HG02642 (cell line): ENCODE results near the gene AVPR1A.
"Not testable (repeated sequence)": the region's sequence is repeated elsewhere in the genome, so short reads cannot be mapped to it uniquely, and the experiment has no call there.

Experiments used
- ATAC-seq: cut with Tn5 transposase; IDR thresholded peaks from one replicate; pipeline ENCODE4 v1.9.1; 2021; ENCODE audit warnings: mild to moderate bottlenecking; ENCODE audit not compliant: unreplicated experiment, poor library complexity

Gene AVPR1A

GRCh38 chr12:63150713-63151622 lies at the start of gene AVPR1A:
Gene AVPR1A (minus strand): TSS chr12:63151201. CDS start chr12:63150836, 365 bp downstream.
- no peak for ATAC-seq

GRCh38 chr12:63196168-63196567 lies 45.2 kb upstream of the AVPR1A start:
- no peak for ATAC-seq

- no peak for ATAC-seq
Observed at GRCh38 chr12:63179224-63179623, 28.2 kb upstream of the AVPR1A start.

- no peak for ATAC-seq
Observed at GRCh38 chr12:63170321-63170720, 19.3 kb upstream of the AVPR1A start.

- ATAC-seq = not testable (repeated sequence)
Observed at GRCh38 chr12:63167741-63168140, 16.7 kb upstream of the AVPR1A start.

- no peak for ATAC-seq
Observed at GRCh38 chr12:63164911-63165310, 13.9 kb upstream of the AVPR1A start.

GRCh38 chr12:63163541-63163940 lies 12.5 kb upstream of the AVPR1A start:
- ATAC-seq = no peak

GRCh38 chr12:63155375-63155774 lies 4.4 kb upstream of the AVPR1A start:
- no peak for ATAC-seq

GRCh38 chr12:63154560-63154959 lies 3.6 kb upstream of the AVPR1A start:
- ATAC-seq = no peak

- no peak for ATAC-seq
Observed at GRCh38 chr12:63152321-63152700, 1.3 kb upstream of the AVPR1A start.

GRCh38 chr12:63151623-63152320 lies 771 bp upstream of the AVPR1A start:
- ATAC-seq = peak; percentile 61

GRCh38 chr12:63149909-63150712 lies 890 bp downstream of the AVPR1A start:
- ATAC-seq = no peak

GRCh38 chr12:63144556-63144955 lies 6.4 kb downstream of the AVPR1A start:
- no peak for ATAC-seq

- no peak for ATAC-seq
Observed at GRCh38 chr12:63138488-63138887, 12.5 kb downstream of the AVPR1A start.

- no peak for ATAC-seq
Observed at GRCh38 chr12:63133981-63134380, 17.0 kb downstream of the AVPR1A start.

- ATAC-seq = no peak
Observed at GRCh38 chr12:63132201-63132600, 18.8 kb downstream of the AVPR1A start.

GRCh38 chr12:63129927-63130326 lies 21.1 kb downstream of the AVPR1A start:
- no peak for ATAC-seq

- ATAC-seq = no peak
Observed at GRCh38 chr12:63124778-63125177, 26.2 kb downstream of the AVPR1A start.

- no peak for ATAC-seq
Observed at GRCh38 chr12:63103494-63104131, 47.4 kb downstream of the AVPR1A start.

GRCh38 chr12:63101920-63102319 lies 49.1 kb downstream of the AVPR1A start:
- no peak for ATAC-seq
